ENCODE measurements around the gene SLC26A2.

DNA sequence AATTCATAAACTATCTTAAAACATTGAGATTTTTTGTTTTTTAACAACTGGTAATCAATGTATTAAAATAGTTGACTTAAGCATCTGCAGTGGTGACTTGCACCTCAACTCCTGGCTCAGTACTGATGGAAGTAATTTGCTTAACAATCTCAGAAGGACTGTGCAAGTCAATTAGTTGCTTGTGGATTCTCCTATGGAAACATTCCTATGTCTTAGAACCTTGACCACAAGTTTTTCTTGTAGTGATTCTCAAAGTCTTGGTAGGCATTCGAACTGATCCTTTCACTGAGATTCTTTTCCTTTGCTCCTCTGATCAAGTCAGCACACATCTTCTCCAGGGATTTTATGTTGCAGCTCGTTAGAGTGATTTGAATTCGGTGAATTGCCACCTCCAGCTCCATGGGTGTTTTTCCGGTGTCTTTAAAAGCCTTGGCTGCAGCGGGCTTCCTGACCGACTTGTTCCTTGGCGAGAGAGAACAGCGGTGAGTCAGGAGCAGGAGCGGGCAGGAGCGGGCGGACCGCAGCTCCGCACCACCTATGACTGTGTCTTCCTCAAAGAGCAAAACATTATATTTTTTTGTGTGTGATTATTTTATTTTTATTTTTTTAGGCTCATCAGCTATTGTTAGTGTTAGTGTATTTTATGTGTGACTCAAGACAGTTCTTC is 61.1 kb downstream of the SLC26A2 start:
- TF ChIP-seq POLR2A (IDR thresholded peaks at IDR 0.05; ENCODE audit: low read depth, low read length) (no peak), TAF1 (IDR thresholded peaks at IDR 0.05; ENCODE audit: borderline replicate concordance, low read depth, low read length) (no peak)

All from GM12892 (cell line).